Activated CD4-positive, alpha-beta memory T cell treated with anti-CD3 and anti-CD28 coated beads for 36 hours (primary cell): ENCODE data around the gene RMC1. TPM values are rescaled to one million over a fixed set of nuclear protein-coding genes. Genes with fewer than 3 reads are reported as not detected.

Experiments
- CTCF ChIA-PET: fragments of 350-600 bp; sonication (Branson Sonifier 250); formaldehyde crosslinking; loops from one replicate; lab custom pipeline; 2021; ENCODE audit warnings: antibody characterized with exemption, inconsistent platforms; lab: Charles Lee
- POLR2A ChIA-PET: fragments of 350-600 bp; sonication (Branson Sonifier 250); formaldehyde crosslinking; loops from one replicate; lab custom pipeline; 2021; ENCODE audit warnings: antibody characterized with exemption; lab: Charles Lee
- DNase-seq: peaks from one replicate; pipeline ENCODE4 v3.0.0-alpha.2; 2020
- H3K27ac Mint-ChIP-seq: one replicate; pipeline ENCODE4 v1.8.0; 2021; ENCODE audit warnings: mixed read lengths
- H3K27me3 Mint-ChIP-seq: one replicate; pipeline ENCODE4 v1.8.0; 2021; ENCODE audit warnings: mixed read lengths
- H3K36me3 Mint-ChIP-seq: one replicate; pipeline ENCODE4 v1.8.0; 2021; ENCODE audit warnings: mixed read lengths
- H3K4me1 Mint-ChIP-seq: one replicate; pipeline ENCODE4 v1.8.0; 2021; ENCODE audit warnings: low read depth, mixed read lengths
- H3K4me3 Mint-ChIP-seq: one replicate; pipeline ENCODE4 v1.8.0; 2021; ENCODE audit warnings: mild to moderate bottlenecking, mixed read lengths
- H3K9me3 Mint-ChIP-seq: one replicate; pipeline ENCODE4 v1.8.0; 2021; ENCODE audit warnings: mixed read lengths
- intact Hi-C: fragments of 100-400 bp; cut with micrococcal nuclease; formaldehyde crosslinking; loops from one replicate; pipeline ENCODE4 v1.15.1; 2023
- total RNA-seq, 2 experiments: library from RNA; stranded (reverse); gene quantifications; one replicate each; pipeline ENCODE4 v1.2.3, GENCODE V29; 2021

Gene RMC1
- 10 to 100 TPM; 47.6 to 48.6 TPM for total RNA-seq

GRCh38 chr18:23503038-23503962 lies at the start of gene RMC1:
Gene RMC1, plus strand, starts transcription at chr18:23503511. Its CDS starts 108 bp downstream, at chr18:23503619.
- ChIA-PET CTCF (interaction anchor here (1.9 to 2.4 kb wide), 2 partner anchors 12 to 15 kb away, joined by 5 to 22 read pairs; no protein-coding TSS in a partner anchor), POLR2A (interaction anchor here (0.8 kb wide), 1 partner anchor 24 kb away, joined by 3 read pairs; no protein-coding TSS in a partner anchor)
- Mint-ChIP-seq H3K27me3 (no peaks in the 10 kb centered on the region), H3K4me1 (peaks cover 32% of the 10 kb centered on the region), H3K9me3 (no peaks in the 10 kb centered on the region), H3K4me3 (peak within 1 kb of the TSS; percentile 91), H3K36me3 (peaks cover 27% of the 10 kb centered on the region), H3K27ac (peak within 1 kb of the TSS; percentile 87)
- peak; percentile 98 for DNase-seq
- intact Hi-C loops = loop anchor here (1.0 to 10.0 kb wide), 8 partner anchors 50 to 612 kb away; partner anchors contain the start of genes NPC1 and RIOK3

DNA sequence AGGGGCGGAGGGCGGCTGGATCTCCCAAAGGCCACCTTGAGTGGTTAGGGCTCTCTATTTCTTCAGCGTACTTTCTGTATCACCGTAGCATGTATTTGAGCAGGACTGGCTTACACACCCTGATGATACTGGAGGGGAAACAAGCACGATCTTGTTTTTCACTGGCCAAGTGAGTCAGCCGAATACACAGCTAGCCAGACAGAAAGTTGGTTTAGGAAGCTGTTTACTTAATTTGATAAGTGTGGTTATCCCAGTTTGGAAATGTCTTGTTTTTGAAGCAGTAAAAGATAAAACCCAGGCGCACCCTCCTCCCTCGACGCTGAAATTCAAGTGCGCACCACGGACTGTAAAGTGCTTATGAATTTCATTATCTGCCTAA lies 49.6 kb upstream of the RMC1 start:
- CTCF ChIA-PET = interaction anchor here (0.6 to 1.5 kb wide), 4 partner anchors 39 to 322 kb away, joined by 3 read pairs; no protein-coding TSS in a partner anchor

GRCh38 chr18:23456835-23457234 lies 46.5 kb upstream of the RMC1 start:
- no peak for DNase-seq
- H3K4me1 Mint-ChIP-seq = peaks cover 68% of the 10 kb centered on the region
- ChIA-PET CTCF (interaction anchor here (0.7 kb wide), 1 partner anchor 41 kb away, joined by 3 read pairs; no protein-coding TSS in a partner anchor), POLR2A (no interaction called here)
- H3K36me3 Mint-ChIP-seq = peaks cover 5% of the 10 kb centered on the region
- no peak overlapping the region for H3K4me3 Mint-ChIP-seq
- H3K27ac Mint-ChIP-seq = no peak overlapping the region
- no peaks in the 10 kb centered on the region for H3K9me3 Mint-ChIP-seq
- no peaks in the 10 kb centered on the region for H3K27me3 Mint-ChIP-seq
- intact Hi-C loops = no loop called here

More for the DNA sequence above, 49.6 kb upstream of the RMC1 start:
- Mint-ChIP-seq H3K27me3 (peaks cover 2% of the 10 kb centered on the region), H3K27ac (peak overlapping the region; percentile 88), H3K36me3 (peaks cover 2% of the 10 kb centered on the region), H3K4me1 (peaks cover 46% of the 10 kb centered on the region), H3K9me3 (no peaks in the 10 kb centered on the region), H3K4me3 (peak overlapping the region; percentile 98)
- DNase-seq = no peak
- intact Hi-C loops = loop anchor here (1.0 to 5.0 kb wide), 7 partner anchors 15 to 1841 kb away; partner anchors contain the start of genes NPC1, RMC1 and SNRPD1
- POLR2A ChIA-PET = interaction anchor here (1.0 kb wide), 1 partner anchor 34 kb away, joined by 4 read pairs; no protein-coding TSS in a partner anchor

DNA sequence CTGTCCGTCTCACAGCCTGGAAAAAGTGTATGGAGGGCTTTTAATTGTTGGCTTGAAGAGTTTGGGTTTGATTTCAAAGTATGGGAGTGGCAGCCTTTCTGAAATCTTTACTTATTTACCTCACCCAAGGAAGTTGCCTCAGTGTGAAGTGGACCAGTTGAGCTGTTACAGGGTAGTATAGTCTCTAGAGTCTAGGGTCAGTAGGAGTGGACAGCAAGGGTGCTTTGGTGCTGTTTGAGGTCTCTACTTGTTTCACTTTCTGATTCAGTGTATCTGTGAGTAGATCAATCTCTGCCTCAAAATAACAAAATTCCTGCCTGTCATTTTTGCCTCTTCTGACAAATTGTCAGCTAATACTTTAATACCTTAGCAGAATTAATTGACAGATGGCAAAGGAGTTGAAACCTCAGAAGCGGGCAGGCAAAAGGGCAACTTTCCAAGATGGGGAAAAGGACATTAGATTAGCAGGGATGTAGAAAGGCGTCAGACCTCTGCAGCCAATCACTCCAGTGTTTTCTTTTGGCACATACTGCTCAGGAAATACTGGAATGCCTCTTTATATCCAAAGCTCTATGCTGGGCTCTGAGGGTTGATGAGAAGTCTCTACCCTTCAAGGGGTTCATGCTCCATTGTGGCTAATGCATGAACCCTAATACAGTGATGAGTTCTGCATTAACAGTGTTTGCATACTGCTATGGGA lies 44.3 kb upstream of the RMC1 start:
- CTCF ChIA-PET = no interaction called here
- Mint-ChIP-seq H3K27me3 (no peaks in the 10 kb centered on the region), H3K9me3 (no peaks in the 10 kb centered on the region), H3K4me3 (no peak overlapping the region), H3K4me1 (peaks cover 55% of the 10 kb centered on the region), H3K27ac (no peak overlapping the region), H3K36me3 (peaks cover 22% of the 10 kb centered on the region)
- intact Hi-C loops = no loop called here
- POLR2A ChIA-PET = no interaction called here
- no peak for DNase-seq

DNA sequence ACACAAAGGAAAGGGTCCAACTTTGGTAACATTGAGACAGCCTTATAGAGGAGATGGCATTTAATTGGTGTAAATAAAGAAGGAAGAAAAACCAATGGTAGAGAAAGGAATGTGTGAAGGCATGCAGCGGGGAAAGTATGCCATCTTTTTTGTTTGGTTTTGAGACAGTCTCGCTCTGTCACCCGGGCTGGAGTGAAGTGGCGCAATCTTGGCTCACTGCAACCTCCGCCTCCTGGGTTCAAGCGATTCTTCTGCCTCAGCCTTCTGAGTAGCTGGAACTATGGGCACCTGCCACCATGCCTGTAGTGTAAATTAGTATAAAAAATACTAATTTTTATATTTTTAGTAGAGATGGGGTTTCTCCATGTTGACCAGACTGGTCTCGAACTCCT lies 43.8 kb upstream of the RMC1 start:
- H3K27me3 Mint-ChIP-seq = no peaks in the 10 kb centered on the region
- H3K9me3 Mint-ChIP-seq = no peaks in the 10 kb centered on the region
- no peak overlapping the region for H3K4me3 Mint-ChIP-seq
- H3K36me3 Mint-ChIP-seq = peaks cover 26% of the 10 kb centered on the region
- DNase-seq = no peak
- intact Hi-C loops = no loop called here
- ChIA-PET CTCF (no interaction called here), POLR2A (no interaction called here)
- H3K4me1 Mint-ChIP-seq = peaks cover 49% of the 10 kb centered on the region
- H3K27ac Mint-ChIP-seq = no peak overlapping the region

GRCh38 chr18:23460285-23461273 lies 42.7 kb upstream of the RMC1 start:
- H3K36me3 Mint-ChIP-seq = peaks cover 29% of the 10 kb centered on the region
- H3K4me3 Mint-ChIP-seq = no peak overlapping the region
- H3K27me3 Mint-ChIP-seq = no peaks in the 10 kb centered on the region
- intact Hi-C loops = no loop called here
- H3K9me3 Mint-ChIP-seq = no peaks in the 10 kb centered on the region
- POLR2A ChIA-PET = no interaction called here
- CTCF ChIA-PET = no interaction called here
- no peak overlapping the region for H3K27ac Mint-ChIP-seq
- H3K4me1 Mint-ChIP-seq = peaks cover 43% of the 10 kb centered on the region
- no peak for DNase-seq

DNA sequence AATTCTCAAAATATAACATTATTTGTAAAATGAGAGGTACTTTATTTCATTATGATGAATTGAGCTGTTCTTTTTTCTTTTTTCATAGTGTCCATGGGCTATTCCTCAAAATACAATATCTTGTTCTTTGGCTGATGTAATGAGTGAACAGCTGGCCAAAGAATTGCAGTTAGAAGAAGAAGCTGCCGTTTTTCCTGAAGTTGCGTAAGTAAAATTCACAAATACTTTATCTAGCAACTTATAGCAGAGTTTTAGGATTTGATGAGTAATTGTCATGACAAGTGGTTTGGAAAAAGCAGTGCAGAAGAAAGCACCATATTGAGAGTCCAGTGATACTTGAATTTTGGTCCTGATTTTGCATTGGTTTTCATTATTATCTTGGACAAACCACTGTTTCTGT lies 40.4 kb upstream of the RMC1 start:
- Mint-ChIP-seq H3K4me3 (no peak overlapping the region), H3K36me3 (peaks cover 35% of the 10 kb centered on the region), H3K27ac (no peak overlapping the region), H3K27me3 (no peaks in the 10 kb centered on the region), H3K9me3 (no peaks in the 10 kb centered on the region), H3K4me1 (peaks cover 31% of the 10 kb centered on the region)
- no peak for DNase-seq
- POLR2A ChIA-PET = no interaction called here
- CTCF ChIA-PET = interaction anchor here (1.3 kb wide), 1 partner anchor 36 kb away, joined by 5 read pairs; no protein-coding TSS in a partner anchor
- intact Hi-C loops = no loop called here

- Mint-ChIP-seq H3K4me3 (no peak overlapping the region), H3K9me3 (no peaks in the 10 kb centered on the region), H3K27ac (no peak overlapping the region), H3K36me3 (peaks cover 28% of the 10 kb centered on the region), H3K4me1 (no peaks in the 10 kb centered on the region), H3K27me3 (no peaks in the 10 kb centered on the region)
- no peak for DNase-seq
- CTCF ChIA-PET = no interaction called here
- intact Hi-C loops = no loop called here
- POLR2A ChIA-PET = no interaction called here
Observed at GRCh38 chr18:23468753-23469459, 34.4 kb upstream of the RMC1 start.

DNA sequence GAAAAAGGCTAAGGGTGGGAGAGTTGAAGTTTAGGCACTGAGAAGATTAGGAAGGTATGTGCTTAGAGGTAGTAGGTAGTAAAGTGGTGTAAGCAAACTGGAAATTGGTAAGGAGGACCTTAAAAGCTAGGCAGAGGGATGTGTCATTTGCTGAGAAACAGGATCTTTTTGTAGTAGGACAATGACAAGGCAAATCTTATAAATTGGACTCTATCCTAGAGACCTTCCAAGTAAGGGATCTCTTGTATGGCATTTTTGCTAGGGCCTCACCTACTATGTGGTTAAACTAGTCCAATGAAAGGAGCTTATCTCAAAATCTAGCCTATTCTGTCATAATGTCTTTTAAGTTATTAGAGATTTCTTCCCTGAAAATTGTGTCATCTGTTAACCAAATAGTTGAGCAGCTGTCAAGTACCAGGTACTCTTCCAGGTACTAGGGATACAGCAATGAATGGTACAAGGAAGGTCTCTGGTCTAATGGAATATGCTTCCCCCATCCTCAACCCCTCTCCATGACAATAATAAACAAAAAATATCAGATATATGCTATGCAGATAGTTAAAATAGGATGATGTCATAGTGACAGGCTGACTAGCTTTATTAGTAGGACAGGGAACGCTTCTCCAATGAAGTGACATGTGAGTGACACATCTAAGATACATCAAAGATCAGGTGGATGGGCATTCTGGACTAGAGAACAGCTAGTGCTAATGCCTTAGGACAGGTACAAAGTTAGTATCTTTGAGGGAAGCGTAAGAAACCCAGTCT lies 32.5 kb upstream of the RMC1 start:
- peak overlapping the region; percentile 29 for H3K27ac Mint-ChIP-seq

DNA sequence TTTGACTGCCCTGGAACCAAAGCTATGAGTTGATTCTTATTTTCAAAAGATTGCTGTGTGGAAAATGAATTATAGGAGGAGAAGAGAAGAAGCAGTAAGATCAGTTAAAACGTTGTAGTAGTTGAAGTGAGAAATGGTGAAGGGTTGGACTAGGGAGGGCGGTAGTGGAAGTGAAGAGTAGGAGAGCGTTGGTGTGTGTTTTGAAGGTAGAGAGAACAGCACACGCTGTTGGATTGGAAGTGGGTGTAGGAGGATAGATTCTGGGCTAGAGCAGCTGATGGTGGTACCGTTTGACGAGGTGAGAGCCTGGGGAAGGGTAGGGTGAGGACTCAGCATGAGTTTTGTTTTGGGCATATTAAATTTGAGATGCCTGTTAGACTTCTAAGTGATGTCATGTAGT lies 31.8 kb upstream of the RMC1 start:
- Mint-ChIP-seq H3K27me3 (no peaks in the 10 kb centered on the region), H3K4me1 (no peaks in the 10 kb centered on the region), H3K9me3 (no peaks in the 10 kb centered on the region), H3K27ac (no peak overlapping the region), H3K36me3 (peaks cover 29% of the 10 kb centered on the region), H3K4me3 (no peak overlapping the region)
- ChIA-PET CTCF (interaction anchor here (2.3 kb wide), 1 partner anchor 27 kb away, joined by 8 read pairs; no protein-coding TSS in a partner anchor), POLR2A (no interaction called here)
- DNase-seq = no peak
- intact Hi-C loops = no loop called here

More for the DNA sequence above, 32.5 kb upstream of the RMC1 start:
- Mint-ChIP-seq H3K9me3 (no peaks in the 10 kb centered on the region), H3K4me1 (no peaks in the 10 kb centered on the region), H3K36me3 (peaks cover 29% of the 10 kb centered on the region), H3K4me3 (no peak overlapping the region), H3K27me3 (no peaks in the 10 kb centered on the region)
- ChIA-PET CTCF (interaction anchor here (2.3 kb wide), 1 partner anchor 28 kb away, joined by 8 read pairs; no protein-coding TSS in a partner anchor), POLR2A (no interaction called here)
- DNase-seq = no peak
- intact Hi-C loops = no loop called here
